ENCODE results near the gene NIF3L1.

- TF ChIP-seq CTCF (IDR thresholded peaks at IDR 0.05) (no peak), POLR2A (IDR thresholded peaks at IDR 0.05) (no peak)
Measured at GRCh38 chr2:200871151-200871550, 18.0 kb upstream of the NIF3L1 start.
